HG03039 (cell line): Measurements from ENCODE around the gene IRX5.
A peak's percentile ranks its signal among the peaks of the same experiment; 100 is the strongest.

ENCODE experiments used
- ATAC-seq: cut with Tn5 transposase; IDR thresholded peaks from one replicate; pipeline ENCODE4 v1.9.1; 2021; ENCODE audit warnings: mild to moderate bottlenecking, moderate library complexity; ENCODE audit not compliant: unreplicated experiment

IRX5 gene

GRCh38 chr16:54930005-54930868, at the start of gene IRX5:
Gene IRX5, plus strand, starts transcription at chr16:54930865. Its CDS starts 334 bp downstream, at chr16:54931199.
- no peak for ATAC-seq

GRCh38 chr16:54882556-54882955, 48.1 kb upstream of the IRX5 start:
- ATAC-seq: no peak

GRCh38 chr16:54883358-54883757, 47.3 kb upstream of the IRX5 start:
- ATAC-seq: no peak

- no peak for ATAC-seq
These were observed 44.6 kb upstream of the IRX5 start for GRCh38 chr16:54886078-54886477.

GRCh38 chr16:54890381-54890780, 40.3 kb upstream of the IRX5 start:
- ATAC-seq: no peak

- no peak for ATAC-seq
These were observed 39.3 kb upstream of the IRX5 start for GRCh38 chr16:54891346-54891745.

- ATAC-seq: no peak
These were observed 37.7 kb upstream of the IRX5 start for GRCh38 chr16:54892981-54893380.

GRCh38 chr16:54897930-54898329, 32.7 kb upstream of the IRX5 start:
- no peak for ATAC-seq

GRCh38 chr16:54901606-54902005, 29.1 kb upstream of the IRX5 start:
- ATAC-seq: no peak

GRCh38 chr16:54903047-54903446, 27.6 kb upstream of the IRX5 start:
- no peak for ATAC-seq

- no peak for ATAC-seq
These were observed 19.6 kb upstream of the IRX5 start for GRCh38 chr16:54911079-54911478.

GRCh38 chr16:54912720-54913119, 17.9 kb upstream of the IRX5 start:
- no peak for ATAC-seq

GRCh38 chr16:54921206-54921824, 9.3 kb upstream of the IRX5 start:
- ATAC-seq: no peak

- no peak for ATAC-seq
These were observed 7.6 kb upstream of the IRX5 start for GRCh38 chr16:54923055-54923473.

GRCh38 chr16:54923988-54924387, 6.7 kb upstream of the IRX5 start:
- no peak for ATAC-seq

- ATAC-seq: no peak
These were observed 4.4 kb upstream of the IRX5 start for GRCh38 chr16:54926166-54926838.

- ATAC-seq: no peak
These were observed 3.3 kb upstream of the IRX5 start for GRCh38 chr16:54927125-54928015.

- ATAC-seq: no peak
These were observed 2.7 kb upstream of the IRX5 start for GRCh38 chr16:54928016-54928356.

- ATAC-seq: peak; percentile 53
These were observed 2.1 kb upstream of the IRX5 start for GRCh38 chr16:54928411-54929089.
